Daoy (cell line): ENCODE data around the gene KLHL42. TPM values are rescaled to one million over a fixed set of nuclear protein-coding genes. Genes with fewer than 3 reads are reported as not detected.
"Not testable (repeated sequence)": the region's sequence is repeated elsewhere in the genome, so short reads cannot be mapped to it uniquely, and the experiment has no call there.

ENCODE experiments used
- DNase-seq: peaks from one replicate; pipeline ENCODE4 v3.0.0-alpha.2; 2015; ENCODE audit warnings: low read depth
- total RNA-seq: library from RNA; depleted of rRNA; stranded (reverse); fragments of >200 nt; shearing (Covaris generic); gene quantifications from 2 replicates; pipeline ENCODE4 v1.2.3, GENCODE V29; 2014; rRNA removed

The KLHL42 gene, protein sequence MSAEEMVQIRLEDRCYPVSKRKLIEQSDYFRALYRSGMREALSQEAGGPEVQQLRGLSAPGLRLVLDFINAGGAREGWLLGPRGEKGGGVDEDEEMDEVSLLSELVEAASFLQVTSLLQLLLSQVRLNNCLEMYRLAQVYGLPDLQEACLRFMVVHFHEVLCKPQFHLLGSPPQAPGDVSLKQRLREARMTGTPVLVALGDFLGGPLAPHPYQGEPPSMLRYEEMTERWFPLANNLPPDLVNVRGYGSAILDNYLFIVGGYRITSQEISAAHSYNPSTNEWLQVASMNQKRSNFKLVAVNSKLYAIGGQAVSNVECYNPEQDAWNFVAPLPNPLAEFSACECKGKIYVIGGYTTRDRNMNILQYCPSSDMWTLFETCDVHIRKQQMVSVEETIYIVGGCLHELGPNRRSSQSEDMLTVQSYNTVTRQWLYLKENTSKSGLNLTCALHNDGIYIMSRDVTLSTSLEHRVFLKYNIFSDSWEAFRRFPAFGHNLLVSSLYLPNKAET
- 20.2 and 27.7 TPM in 2 replicates for total RNA-seq

GRCh38 chr12:27779920-27780611 lies at the start of gene KLHL42, which contains the start of gene MANSC4:
Gene KLHL42 (plus strand): TSS chr12:27780233. CDS start chr12:27780331, 98 bp downstream.
Gene MANSC4 (minus strand): TSS chr12:27780236. CDS start chr12:27771276, 8,960 bp downstream.
- peak; percentile 84 for DNase-seq

DNA sequence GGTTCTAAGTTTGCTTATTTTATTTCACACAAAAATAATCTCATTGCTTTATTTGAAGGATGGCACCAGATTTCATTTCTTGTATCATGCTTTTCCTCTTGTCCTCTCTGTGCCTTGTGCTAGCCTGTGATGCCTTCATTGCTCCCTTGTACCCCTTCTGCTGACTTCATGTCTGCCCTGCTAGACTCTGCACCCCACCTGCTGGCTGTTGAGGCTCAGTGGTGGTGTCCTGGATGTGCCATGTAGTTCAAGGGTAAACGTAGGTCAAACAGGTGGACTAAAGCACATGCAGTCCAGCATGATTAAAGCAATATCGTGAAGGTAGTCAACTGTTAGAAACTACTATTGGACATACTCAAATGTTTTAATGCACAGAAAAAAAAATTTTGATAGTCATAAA lies 47.8 kb upstream of the KLHL42 start:
- DNase-seq: no peak

DNA sequence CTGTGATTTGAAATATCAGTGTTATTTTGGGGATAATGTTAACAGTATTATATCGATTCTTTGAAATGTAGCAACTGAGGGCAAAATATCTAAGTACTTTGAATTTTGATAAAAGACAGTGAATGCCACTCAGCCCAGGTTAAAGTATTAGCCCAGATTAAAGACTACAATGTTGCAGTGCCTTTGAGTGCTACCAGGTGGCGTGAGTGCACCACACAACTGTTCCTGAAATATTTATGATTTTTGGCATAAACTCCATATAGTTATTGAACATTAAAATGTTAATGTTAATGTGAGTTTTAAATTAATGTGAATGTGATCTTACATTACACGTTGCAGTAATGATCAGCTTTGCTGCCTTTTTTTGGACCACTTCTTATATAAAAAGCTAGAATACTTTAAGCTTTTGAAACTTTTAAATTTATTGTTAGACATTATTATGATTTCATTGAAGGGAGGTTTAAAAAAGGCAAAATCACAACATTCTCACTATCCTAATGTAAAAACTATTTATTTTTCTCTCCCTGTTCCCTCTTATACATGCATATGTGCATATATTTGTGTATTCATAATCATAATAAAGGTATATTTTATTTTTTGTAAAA lies 46.9 kb upstream of the KLHL42 start:
- peak; percentile 29 for DNase-seq

DNA sequence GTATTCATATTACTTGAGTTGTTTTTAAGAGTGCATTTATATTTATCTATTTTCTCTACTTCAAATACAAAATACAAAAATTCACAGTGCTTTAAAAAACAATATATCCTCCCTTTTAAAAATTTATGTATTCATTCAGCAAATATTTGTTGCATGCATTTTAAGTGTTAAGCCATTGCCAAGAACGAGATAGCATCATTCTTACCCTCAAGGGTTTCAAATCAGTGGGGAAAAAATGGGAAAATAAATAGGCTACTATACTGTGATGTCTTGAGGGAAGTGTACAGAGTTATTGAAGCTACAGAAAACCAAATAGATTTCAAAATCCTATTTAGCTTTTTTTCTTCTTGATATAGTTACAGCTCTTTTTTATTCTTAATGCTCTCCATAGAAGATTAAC lies 46.2 kb upstream of the KLHL42 start:
- DNase-seq: no peak

DNA sequence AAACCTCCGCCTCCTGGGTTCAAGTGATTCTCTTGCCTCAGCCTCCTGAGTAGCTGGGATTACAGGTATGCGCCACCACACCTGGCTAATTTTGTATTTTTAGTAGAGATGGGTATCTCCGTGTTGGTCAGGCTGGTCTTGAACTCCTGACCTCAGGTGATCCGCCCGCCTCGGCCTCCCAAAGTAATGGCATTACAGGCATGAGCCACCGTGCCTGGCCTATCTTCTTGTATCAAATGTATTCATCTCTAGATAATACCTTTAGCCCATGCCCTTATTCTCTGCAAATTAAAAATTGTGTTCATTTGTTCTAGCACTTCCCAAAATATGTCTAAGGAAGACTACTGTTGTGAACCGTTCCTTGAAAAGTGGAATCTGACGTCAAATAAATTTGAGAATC lies 45.7 kb upstream of the KLHL42 start:
- not testable (repeated sequence) for DNase-seq

DNA sequence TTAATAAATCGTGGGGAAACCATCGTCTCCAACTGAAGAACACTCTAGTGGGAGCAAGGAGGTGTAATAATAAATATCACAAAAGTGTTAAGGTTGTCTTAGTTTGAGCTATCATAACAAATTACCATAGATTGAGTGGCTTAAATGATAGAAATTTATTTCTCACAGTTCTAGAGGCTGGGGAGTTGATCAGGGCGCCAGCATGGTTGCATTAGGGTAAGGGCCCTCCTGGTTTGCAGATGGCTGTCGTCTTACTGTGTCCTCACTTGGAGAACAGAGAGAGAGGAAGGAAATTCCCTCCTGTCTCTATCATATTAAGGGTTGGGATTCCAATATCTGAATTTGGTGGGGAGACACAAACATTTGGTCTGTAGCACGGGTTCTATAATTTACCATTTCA lies 36.4 kb upstream of the KLHL42 start:
- no peak for DNase-seq

GRCh38 chr12:27745734-27746133 lies 34.3 kb upstream of the KLHL42 start:
- not testable (repeated sequence) for DNase-seq

- no peak for DNase-seq
These were observed 32.8 kb upstream of the KLHL42 start for GRCh38 chr12:27747111-27747820.

DNA sequence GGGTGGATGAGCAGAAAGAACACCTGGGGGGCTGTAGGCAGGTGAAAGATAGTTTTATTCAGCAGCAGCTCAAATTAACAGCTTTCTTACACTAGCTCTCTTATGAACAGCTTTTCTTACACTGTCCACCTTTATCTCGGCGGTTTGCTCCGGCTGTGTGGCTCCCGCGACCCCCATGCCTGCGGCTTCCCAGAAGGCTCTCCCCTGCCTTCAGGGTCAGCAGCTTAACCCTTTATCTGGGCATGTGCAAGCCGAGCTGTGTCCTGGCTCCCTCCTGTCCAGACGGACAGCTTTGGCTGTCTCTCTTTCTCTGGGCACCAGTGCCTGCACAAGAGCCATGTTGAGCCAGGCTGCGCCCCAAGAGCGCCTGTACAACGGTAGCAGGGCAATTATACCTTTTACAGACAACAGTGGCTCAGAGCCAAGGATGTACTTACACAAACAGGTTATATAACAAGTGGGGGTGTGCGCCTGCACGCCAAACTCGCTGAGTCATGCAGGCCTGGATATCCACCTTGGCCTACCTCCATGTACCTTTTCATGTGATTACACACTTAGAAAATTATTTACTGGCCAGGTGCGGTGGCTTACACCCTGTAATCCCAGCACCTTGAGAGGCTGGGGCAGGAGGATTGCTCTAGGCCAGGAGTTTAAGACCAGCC lies 28.5 kb upstream of the KLHL42 start:
- DNase-seq: no peak

DNA sequence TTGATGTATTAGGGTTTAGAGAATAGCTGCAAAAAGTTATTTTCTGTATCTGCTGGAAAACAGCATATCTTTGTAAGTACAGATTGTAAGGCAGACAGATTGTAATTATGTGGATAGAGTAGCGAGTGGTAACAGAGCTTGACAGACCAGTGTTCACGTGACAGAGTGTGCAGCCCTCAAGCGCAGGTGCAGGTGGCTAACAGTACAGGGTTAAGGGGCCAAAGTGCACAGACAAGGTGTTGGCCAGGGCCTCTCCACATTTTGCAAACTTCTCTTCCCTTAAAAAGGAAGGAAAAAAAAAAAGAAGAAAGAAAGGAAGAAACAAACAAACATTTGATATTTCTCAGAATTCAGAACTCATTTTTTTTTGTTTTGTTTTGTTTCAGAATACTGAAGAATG lies 25.2 kb upstream of the KLHL42 start:
- DNase-seq: no peak

DNA sequence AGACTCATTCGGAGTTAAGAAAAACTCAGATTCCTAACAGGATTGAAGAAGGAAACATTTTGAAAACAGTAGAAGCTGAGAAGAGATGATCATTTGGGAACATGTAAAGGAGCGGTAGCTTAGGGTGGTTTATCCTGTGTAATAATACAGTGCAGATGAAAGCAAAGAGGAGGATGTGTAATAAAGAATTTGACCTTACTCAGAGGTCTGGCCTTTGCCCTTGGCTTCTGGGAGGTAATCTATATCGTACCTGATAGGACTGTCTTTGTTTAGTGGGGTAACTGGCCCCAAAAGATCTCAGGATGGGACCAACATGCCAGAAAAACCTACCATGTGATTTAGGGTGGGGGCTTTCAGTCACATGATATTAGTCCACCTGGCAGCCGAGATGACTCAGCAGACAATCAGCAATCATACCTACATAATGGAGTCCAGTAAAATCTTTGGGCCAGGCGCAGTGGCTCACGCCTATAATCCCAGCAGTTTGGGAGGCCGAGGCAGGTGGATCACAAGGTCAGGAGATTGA lies 23.3 kb upstream of the KLHL42 start:
- no peak for DNase-seq

DNA sequence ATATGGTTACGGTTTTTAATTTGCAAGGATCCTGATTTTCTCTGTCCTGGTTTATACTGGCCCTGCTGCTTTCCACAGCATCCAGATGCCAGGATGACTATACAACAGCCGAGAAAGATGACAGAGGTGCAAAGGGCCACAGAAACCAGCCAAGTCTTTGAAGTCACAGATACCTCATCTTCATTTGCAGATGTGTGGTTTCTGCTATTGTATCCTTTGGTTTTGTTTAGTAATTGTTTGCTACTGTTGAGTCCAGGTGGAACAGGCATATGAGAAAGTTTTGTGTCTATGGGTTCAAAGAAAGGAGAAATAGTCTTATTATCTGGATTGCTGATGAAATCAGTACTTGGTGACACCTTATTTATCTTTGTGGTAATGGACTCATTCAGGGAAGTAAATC lies 17.3 kb upstream of the KLHL42 start:
- no peak for DNase-seq

- DNase-seq: no peak
These were observed 13.4 kb upstream of the KLHL42 start for GRCh38 chr12:27766587-27766986.

GRCh38 chr12:27769142-27769673 lies 10.8 kb upstream of the KLHL42 start:
- no peak for DNase-seq

DNA sequence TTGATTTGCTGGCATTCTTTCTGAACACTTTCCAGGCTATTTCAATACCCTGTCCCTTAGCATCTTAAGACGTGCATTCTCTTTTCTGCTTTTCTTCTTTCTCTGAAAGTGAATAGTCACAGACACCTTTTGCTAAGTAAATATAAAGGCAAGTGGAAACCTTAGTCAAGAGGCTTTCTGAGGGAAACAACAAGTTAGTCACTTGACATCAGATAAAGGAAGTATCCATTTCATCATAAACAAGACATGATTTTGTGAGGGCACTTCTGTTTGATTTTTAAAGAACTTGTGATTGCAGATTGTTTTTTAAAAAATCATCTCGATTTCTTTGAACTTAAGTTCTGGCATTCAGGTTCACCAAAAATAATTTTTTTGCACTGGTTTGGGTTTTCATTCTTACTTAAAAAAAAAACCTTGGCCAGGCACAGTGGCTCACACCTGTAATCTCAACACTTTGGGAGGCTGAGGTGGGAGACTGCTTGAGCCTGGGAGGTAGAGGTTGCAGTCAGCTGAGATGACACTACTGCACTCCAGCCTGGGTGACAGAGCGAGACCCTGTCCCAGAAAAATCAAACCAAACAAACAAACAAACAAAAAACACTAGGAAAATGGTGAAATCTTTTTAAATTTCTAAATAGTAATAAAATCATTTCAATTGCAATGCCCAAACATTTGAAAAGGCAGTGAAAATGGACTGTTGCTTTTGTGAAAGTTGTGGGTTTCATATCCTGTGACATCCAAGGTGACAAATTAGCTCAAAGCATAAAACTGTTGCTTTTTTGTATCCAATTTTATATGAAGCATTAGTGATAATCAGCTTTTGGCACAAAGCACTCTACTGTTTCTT lies 8.3 kb upstream of the KLHL42 start:
- no peak for DNase-seq

DNA sequence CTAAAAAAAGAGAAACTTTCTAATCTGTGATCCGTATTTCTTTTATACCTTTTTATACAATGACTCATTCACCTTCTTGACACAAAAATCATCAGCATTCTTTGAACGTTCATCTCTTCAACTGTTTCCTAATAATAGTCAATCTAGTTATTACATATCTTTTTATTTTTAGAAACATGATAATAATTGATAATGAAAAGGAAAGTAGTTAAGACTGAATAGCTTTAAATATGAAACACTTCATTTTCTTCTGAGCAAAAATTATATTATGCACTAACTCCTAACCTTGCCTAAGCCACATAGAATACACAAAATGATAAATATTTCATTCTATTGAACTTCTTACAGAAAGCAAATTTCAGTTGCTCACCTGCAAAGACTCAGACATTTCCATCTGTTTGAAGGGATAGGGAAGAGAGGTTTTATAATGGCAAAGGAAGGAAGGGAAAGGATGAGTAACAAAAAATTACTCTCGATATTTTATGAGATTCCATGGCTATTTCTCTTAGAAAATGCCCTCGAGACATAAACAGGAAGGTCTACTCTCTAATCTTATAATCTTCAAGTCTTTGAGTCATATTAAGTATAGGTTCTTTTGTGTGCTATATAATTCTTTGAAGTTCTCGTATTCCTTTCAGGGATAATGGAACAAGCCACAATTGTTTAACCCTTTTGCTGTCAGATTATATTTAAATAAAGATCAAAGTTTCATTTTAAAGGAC lies 7.5 kb upstream of the KLHL42 start:
- no peak for DNase-seq

DNA sequence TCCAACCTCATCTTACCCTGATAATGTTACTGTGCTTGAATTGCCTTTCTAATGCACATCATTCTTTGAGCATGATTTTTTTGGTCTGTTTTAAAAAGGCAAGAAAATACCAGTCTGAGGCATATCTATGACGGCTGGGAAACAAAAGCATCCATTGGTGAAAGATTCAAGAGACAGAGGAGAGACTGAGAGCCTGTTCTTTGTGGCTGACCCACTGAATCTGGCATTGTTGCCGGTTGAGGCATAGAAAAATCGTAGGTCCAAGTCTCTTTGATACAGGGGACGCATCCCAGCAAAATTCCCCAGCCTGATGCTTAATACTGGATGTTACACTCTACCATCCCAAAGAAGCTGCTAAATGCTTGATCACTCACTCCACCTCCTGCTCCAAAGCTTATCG lies 2.9 kb upstream of the KLHL42 start:
- DNase-seq: no peak

GRCh38 chr12:27778206-27778605 lies 1.8 kb upstream of the KLHL42 start:
- DNase-seq: no peak

DNA sequence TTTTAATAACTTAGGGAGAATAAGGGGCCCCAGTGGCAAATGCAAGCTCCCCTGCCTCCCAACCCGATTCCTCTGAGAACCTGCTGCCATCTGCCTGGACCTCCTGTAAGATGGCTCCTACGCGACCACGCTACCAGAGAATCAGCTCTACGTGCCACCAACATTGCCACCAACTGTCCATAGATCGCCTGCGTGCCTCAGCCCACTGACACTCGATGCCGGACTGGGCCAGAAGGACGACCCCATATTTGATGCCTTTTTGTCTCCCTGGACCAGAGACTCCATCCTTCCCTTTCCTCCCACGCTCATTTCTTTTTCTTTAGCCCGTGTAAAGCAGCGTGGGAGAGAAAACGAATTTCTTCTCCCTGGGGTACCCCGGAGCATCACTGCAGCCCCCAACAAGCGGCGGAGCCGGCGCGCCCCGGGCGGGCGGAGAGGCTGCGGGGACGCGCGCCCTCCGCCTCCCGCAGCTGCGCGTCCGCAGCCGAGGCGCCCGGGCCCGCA lies 565 bp upstream of the KLHL42 start:
- peak; percentile 40 for DNase-seq
